Activated naive CD4-positive, alpha-beta T cell treated with anti-CD3 and anti-CD28 coated beads for 36 hours (primary cell): ENCODE results near the gene TEX29. TPM values are rescaled to one million over a fixed set of nuclear protein-coding genes. Genes with fewer than 3 reads are reported as not detected.

Source experiments
- CTCF ChIA-PET: fragments of 350-600 bp; sonication (Branson Sonifier 250); formaldehyde crosslinking; loops from one replicate; lab custom pipeline; 2021; ENCODE audit warnings: antibody characterized with exemption; lab: Charles Lee
- DNase-seq: peaks from one replicate; pipeline ENCODE4 v3.0.0-alpha.2; 2020
- H3K27ac Mint-ChIP-seq: one replicate; pipeline ENCODE4 v1.8.0; 2021; ENCODE audit warnings: mild to moderate bottlenecking, mixed read lengths
- H3K27me3 Mint-ChIP-seq: one replicate; pipeline ENCODE4 v1.8.0; 2021; ENCODE audit warnings: low read depth, mixed read lengths
- H3K36me3 Mint-ChIP-seq: one replicate; pipeline ENCODE4 v1.8.0; 2021; ENCODE audit warnings: low read depth, mixed read lengths
- H3K4me1 Mint-ChIP-seq: one replicate; pipeline ENCODE4 v1.8.0; 2021; ENCODE audit warnings: low read depth, mixed read lengths
- H3K4me3 Mint-ChIP-seq: one replicate; pipeline ENCODE4 v1.8.0; 2021; ENCODE audit warnings: mild to moderate bottlenecking, moderate library complexity, mixed read lengths
- H3K9me3 Mint-ChIP-seq: one replicate; pipeline ENCODE4 v1.8.0; 2021; ENCODE audit warnings: mixed read lengths
- intact Hi-C: fragments of 100-400 bp; cut with micrococcal nuclease; formaldehyde crosslinking; loops from one replicate; pipeline ENCODE4 v1.15.1; 2023
- total RNA-seq, 2 experiments: library from RNA; stranded (reverse); gene quantifications; one replicate each; pipeline ENCODE4 v1.2.3, GENCODE V29; 2021

The TEX29 gene
- total RNA-seq, 2 experiments from 2014 or later, result 0.57 to 0.81 TPM

DNA sequence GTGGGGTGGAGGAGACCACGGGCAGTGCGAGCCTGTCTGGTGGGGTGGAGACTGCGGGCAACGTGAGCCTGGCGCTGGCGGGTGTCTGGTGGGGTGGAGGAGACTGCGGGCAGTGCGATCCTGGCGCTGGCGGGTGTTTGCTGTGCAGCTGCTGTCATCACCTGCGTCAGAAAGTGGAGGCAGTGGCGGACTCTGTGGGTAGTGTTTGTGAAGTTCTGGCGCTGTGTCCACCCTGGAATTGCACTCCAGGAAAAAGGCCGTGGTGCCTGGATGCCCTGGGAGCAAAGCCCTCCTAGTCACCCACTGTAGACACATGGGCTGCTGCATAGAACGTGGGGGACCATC is 6.2 kb downstream of the TEX29 start:
- CTCF ChIA-PET, result no interaction called here
- H3K4me1 Mint-ChIP-seq, result peaks cover 3% of the 10 kb centered on the region
- intact Hi-C loops, result no loop called here
- no peaks in the 10 kb centered on the region for H3K27me3 Mint-ChIP-seq
- no peak overlapping the region for H3K4me3 Mint-ChIP-seq
- no peak overlapping the region for H3K27ac Mint-ChIP-seq
- no peaks in the 10 kb centered on the region for H3K9me3 Mint-ChIP-seq
- H3K36me3 Mint-ChIP-seq, result peaks cover 1% of the 10 kb centered on the region
- no peak for DNase-seq

DNA sequence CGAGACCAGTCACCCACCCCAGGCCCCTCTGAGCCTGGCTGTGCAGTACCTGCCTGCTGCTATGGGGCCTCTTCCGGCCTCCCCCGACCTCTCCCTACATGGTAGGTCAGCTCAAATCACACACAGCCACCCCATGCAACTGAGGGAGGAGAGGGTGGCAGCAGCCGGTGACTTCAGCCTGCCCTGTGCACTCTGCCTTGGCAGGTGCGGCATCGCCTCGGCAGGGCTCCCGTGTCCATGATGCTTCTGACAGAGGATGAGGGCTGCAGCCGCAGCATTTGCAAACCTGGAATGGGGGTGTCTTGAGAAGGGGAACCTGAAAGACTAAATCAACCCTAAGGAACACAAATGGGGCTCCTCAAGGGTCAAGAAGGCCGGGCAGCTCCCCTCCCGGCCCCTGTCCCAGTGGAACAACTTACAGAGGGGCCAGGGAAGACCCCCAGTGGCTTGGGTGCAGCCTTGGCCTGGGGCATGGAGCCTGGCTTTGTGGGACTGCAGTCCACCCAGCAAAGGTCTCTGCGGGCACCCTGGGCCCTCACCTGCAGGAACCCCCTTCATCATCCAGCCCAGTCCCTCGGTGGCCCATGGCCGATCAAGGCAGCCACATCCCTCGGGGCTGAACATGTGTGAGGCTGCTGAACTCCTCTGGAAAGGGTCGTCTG is 6.7 kb downstream of the TEX29 start:
- intact Hi-C loops, result no loop called here
- Mint-ChIP-seq H3K4me3 (no peak overlapping the region), H3K4me1 (peaks cover 3% of the 10 kb centered on the region), H3K27me3 (no peaks in the 10 kb centered on the region), H3K27ac (no peak overlapping the region), H3K9me3 (no peaks in the 10 kb centered on the region), H3K36me3 (peaks cover 1% of the 10 kb centered on the region)
- CTCF ChIA-PET, result interaction anchor here (0.6 kb wide), 1 partner anchor 51 kb away, joined by 3 read pairs; no protein-coding TSS in a partner anchor
- DNase-seq, result no peak

DNA sequence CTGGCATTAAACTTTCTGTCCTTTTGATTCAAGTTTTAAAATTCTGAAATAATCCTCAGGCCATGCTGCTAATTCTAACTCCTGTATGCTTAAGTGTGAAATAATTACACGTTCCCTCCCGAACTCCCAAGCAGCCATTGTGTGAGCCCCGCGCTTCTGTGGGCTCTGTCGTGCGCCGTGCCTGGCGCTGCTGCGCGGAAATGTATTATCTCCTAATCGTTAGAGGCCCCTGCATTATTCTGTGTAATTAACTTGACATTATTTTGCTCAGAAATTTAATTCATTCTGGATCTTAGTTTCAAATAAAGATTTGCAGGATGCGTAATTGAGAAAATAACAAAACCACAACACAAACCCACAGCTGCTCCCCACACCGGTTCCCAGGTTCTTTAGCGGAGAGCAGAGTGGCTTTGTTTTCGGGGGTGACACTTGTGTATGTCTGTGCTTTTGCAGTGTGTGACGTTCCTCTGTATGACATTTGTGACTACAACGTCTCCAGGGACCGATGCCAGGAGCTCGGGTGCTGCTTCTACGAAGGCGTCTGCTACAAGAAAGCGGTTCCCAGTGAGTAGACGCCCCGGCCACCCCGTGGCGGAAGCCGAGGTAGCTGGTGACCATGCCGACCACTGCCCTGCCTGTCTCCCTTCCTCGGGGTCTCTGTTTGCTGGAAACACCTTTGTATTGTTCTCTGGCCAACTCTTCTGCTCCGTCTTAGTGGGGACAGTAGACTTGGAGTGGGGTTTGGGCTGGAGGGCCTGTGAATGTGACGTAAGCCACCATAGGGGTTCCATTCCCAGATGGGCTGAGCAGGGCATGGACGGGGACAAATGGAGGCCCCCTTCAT is 7.5 kb downstream of the TEX29 start:
- intact Hi-C loops, result no loop called here
- CTCF ChIA-PET, result interaction anchor here (0.6 kb wide), 1 partner anchor 50 kb away, joined by 3 read pairs; no protein-coding TSS in a partner anchor
- Mint-ChIP-seq H3K27ac (no peak overlapping the region), H3K36me3 (peaks cover 1% of the 10 kb centered on the region), H3K4me1 (peaks cover 3% of the 10 kb centered on the region), H3K4me3 (no peak overlapping the region), H3K9me3 (peaks cover 2% of the 10 kb centered on the region), H3K27me3 (no peaks in the 10 kb centered on the region)
- no peak for DNase-seq

DNA sequence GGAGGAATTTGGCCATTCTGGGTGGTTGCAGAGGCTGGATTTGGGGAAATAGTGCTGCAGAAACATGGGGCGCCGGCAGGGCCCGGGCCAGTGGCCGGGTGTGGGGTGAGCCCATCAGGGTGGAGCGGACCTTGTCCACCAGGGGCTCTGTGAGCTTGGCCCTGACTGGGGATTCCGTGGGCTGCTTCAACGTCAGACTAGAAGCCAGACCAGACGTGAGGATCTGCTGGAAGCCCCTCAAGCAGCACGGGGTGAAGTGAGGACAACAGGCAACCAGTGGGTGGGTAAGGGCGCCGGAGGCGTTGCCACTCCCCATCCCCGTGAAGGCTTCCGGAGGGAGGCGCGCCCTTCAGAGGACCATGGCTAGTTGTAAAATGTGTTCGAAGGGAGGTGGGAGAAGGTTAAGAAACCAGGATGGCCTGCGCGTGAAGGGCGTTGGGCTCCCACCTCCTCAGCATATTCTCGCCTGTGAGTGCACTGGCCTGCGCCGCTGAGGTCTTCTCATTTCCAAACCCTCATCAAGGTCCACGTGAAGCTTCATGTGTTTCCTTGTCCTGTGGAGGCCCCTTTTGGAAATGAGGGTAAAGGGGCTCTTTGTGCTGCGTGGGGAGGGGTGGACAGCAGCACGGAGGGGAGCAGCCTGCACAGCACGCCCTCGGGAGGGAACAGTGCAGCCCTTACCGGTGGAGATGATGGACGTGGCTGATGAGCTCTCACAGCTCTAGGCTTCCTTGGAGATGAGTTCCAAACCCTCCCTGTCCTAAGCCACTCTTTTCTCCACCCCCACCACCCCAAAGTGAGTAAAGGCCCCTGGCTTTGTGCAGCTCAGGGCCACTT is 8.3 kb downstream of the TEX29 start:
- no peaks in the 10 kb centered on the region for H3K27me3 Mint-ChIP-seq
- H3K27ac Mint-ChIP-seq, result no peak overlapping the region
- H3K9me3 Mint-ChIP-seq, result peaks cover 3% of the 10 kb centered on the region
- peaks cover 1% of the 10 kb centered on the region for H3K36me3 Mint-ChIP-seq
- peaks cover 2% of the 10 kb centered on the region for H3K4me1 Mint-ChIP-seq
- H3K4me3 Mint-ChIP-seq, result no peak overlapping the region
- intact Hi-C loops, result no loop called here
- CTCF ChIA-PET, result no interaction called here
- DNase-seq, result no peak

DNA sequence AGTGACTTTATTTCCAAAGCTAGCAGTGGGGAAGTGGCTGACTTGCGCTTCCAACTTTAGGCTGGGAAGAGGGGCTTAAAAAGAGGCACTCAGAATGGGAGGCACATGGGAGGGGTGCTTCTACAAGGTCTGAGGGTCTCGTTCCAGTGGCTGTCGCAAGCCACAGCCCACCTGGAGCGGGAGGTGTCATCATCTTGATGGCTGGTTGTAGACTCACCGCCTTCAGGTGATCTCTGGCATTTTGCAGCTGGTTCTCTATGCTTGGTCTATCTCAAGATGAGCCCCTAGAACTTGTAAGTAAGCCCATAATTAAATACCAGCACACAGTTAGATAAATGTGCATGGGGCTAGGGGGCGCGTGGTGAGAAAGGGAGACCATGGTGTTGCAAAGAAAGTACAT is 9.2 kb downstream of the TEX29 start:
- Mint-ChIP-seq H3K36me3 (peaks cover 1% of the 10 kb centered on the region), H3K4me3 (no peak overlapping the region), H3K27me3 (no peaks in the 10 kb centered on the region), H3K9me3 (peaks cover 8% of the 10 kb centered on the region), H3K4me1 (no peaks in the 10 kb centered on the region), H3K27ac (no peak overlapping the region)
- CTCF ChIA-PET, result no interaction called here
- no peak for DNase-seq
- intact Hi-C loops, result loop anchor here (10.0 kb wide), 1 partner anchor 255 kb away; no protein-coding TSS in a partner anchor

DNA sequence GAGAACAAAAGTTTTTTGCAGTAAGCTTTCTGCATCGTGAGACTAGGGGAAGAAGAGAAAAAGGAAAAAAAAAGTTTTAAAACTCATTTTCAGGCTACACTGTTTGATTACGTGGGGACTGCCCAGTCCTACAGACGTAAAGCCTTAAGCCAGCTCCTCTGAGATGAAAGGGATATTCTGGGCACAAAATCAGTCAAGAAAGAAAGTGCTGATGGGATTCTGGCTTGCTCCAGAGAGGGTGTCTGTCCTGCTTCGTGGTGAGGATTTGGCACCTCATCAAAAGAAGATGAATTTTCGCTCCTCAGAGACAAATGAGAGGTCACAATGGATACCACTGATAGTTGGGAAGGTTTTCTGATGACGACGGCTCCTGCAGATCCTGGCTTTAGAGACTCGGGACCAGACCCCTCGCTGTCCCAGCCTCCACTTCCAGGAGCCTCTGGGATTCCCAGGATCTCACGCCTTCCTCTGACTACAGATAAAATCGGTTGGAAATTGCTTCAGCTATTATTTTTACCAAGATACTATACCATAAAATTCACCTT is 9.7 kb downstream of the TEX29 start:
- CTCF ChIA-PET, result no interaction called here
- Mint-ChIP-seq H3K27ac (no peak overlapping the region), H3K9me3 (peaks cover 8% of the 10 kb centered on the region), H3K36me3 (peaks cover 1% of the 10 kb centered on the region), H3K27me3 (no peaks in the 10 kb centered on the region), H3K4me3 (no peak overlapping the region), H3K4me1 (no peaks in the 10 kb centered on the region)
- DNase-seq, result no peak
- intact Hi-C loops, result loop anchor here (10.0 kb wide), 1 partner anchor 255 kb away; no protein-coding TSS in a partner anchor

DNA sequence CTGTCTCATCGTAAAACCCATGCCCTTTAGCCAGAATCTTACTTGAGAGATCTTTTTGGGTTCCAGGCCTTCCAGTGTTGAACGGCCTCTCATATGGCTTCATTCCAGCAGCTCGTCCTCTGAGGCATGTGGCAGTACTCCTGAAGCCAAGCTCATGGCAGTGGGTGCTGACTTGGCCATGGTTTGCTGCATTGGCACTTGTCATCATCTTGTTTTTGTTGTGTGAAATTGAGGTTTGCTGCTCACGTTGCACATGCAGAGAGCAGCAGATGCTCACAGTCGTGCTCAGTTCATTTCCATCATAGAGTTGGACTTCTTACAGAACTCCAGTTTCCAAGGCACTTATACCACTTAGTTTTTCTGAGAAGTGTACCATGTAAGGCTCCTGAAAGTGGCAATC is 14.9 kb downstream of the TEX29 start:
- Mint-ChIP-seq H3K36me3 (peaks cover 4% of the 10 kb centered on the region), H3K27me3 (no peaks in the 10 kb centered on the region), H3K4me3 (no peak overlapping the region), H3K4me1 (peaks cover 2% of the 10 kb centered on the region), H3K9me3 (peaks cover 9% of the 10 kb centered on the region), H3K27ac (no peak overlapping the region)
- DNase-seq, result no peak
- CTCF ChIA-PET, result no interaction called here
- intact Hi-C loops, result loop anchor here (10.0 kb wide), 1 partner anchor 260 kb away; no protein-coding TSS in a partner anchor

DNA sequence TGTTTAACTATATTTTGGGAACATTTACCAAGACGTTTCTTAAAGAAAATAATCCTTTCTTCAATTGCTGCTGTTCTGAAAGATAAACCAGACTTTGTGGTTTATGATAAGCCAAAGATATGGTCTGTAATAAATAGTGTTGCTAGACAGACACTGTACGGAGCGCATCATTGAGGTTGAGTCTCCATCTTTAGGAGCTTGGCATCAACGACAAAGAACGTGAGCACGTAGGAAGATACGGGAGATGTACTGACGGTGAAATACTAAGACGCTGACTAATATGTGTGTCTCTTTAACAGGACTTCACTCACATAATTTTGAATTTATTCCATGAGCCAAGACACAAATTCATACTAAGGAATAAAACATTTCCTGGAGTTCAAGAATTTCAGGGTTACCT is 16.2 kb downstream of the TEX29 start:
- CTCF ChIA-PET, result no interaction called here
- Mint-ChIP-seq H3K36me3 (peaks cover 2% of the 10 kb centered on the region), H3K4me3 (no peak overlapping the region), H3K9me3 (peaks cover 9% of the 10 kb centered on the region), H3K27me3 (no peaks in the 10 kb centered on the region), H3K27ac (no peak overlapping the region), H3K4me1 (peaks cover 2% of the 10 kb centered on the region)
- intact Hi-C loops, result loop anchor here (10.0 kb wide), 1 partner anchor 262 kb away; no protein-coding TSS in a partner anchor
- DNase-seq, result no peak

DNA sequence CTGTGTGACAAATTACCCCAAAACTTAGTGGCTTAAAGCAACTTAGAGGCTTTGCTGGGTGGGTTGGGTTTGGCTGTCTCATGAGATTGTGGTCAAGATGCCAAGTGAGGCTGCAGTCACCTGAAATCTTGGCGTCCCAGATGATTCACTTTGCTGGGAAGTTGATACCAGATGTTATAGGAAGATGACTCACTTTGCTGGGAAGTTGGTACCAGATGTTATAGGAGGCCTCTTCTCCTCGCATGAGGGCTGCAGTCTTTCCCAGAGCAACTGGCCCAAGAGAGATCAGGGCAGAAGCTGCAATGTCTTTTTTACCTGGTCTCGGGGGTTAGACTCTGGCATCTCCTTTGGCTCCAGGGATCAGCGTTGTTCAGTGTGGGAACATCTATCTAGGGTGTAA is 16.8 kb downstream of the TEX29 start:
- Mint-ChIP-seq H3K36me3 (peaks cover 2% of the 10 kb centered on the region), H3K27me3 (no peaks in the 10 kb centered on the region), H3K4me1 (peaks cover 2% of the 10 kb centered on the region), H3K9me3 (peaks cover 9% of the 10 kb centered on the region), H3K27ac (no peak overlapping the region), H3K4me3 (no peak overlapping the region)
- CTCF ChIA-PET, result no interaction called here
- intact Hi-C loops, result loop anchor here (10.0 kb wide), 1 partner anchor 262 kb away; no protein-coding TSS in a partner anchor
- no peak for DNase-seq

DNA sequence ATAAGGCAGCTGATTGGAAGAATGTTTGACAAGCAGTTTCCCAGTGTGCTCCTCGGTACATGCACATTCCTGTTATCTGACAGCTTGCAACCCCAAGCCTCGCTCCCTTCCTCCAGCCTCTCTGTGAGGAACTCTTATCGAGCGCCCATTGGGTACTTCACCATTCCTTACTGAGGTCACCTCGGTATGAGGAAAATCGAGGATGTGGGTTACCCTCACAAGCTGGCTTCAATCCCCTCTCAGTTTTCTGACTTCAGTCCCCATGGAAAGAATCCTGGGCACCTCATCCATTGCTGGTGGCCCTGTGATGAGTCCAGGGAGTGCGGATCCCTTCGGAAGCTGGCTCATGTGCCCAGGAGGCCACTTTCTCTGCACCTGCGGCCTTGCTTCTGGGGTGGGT is 17.3 kb downstream of the TEX29 start:
- Mint-ChIP-seq H3K36me3 (peaks cover 2% of the 10 kb centered on the region), H3K27ac (no peak overlapping the region), H3K9me3 (peaks cover 7% of the 10 kb centered on the region), H3K4me3 (no peak overlapping the region), H3K27me3 (no peaks in the 10 kb centered on the region), H3K4me1 (peaks cover 2% of the 10 kb centered on the region)
- intact Hi-C loops, result loop anchor here (10.0 kb wide), 1 partner anchor 263 kb away; no protein-coding TSS in a partner anchor
- no peak for DNase-seq
- CTCF ChIA-PET, result no interaction called here

DNA sequence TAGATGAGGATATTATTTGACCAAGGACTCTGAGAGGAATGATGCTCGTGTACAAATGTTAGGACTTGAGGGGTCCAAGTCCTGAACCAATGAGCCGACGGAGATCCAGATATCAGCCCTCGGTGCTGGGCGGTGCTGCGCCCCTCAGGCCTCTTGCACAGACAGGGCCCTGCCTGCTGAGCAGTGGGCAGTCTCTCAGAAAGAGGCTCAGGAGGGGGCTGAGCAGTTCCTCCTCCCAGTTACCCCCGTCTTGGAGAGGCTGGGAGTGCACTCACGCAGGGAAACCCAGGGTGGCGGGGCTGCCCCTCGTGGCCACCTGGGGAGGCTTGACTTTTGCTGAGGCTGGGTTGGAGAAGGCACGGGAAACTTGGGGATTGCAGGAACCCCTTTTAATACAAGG is 18.4 kb downstream of the TEX29 start:
- CTCF ChIA-PET, result interaction anchor here (0.6 kb wide), 1 partner anchor 1128 kb away, joined by 3 read pairs; no protein-coding TSS in a partner anchor
- Mint-ChIP-seq H3K9me3 (peaks cover 6% of the 10 kb centered on the region), H3K27me3 (no peaks in the 10 kb centered on the region), H3K4me3 (no peak overlapping the region), H3K4me1 (peaks cover 2% of the 10 kb centered on the region), H3K36me3 (peaks cover 2% of the 10 kb centered on the region), H3K27ac (no peak overlapping the region)
- intact Hi-C loops, result loop anchor here (10.0 kb wide), 1 partner anchor 264 kb away; no protein-coding TSS in a partner anchor
- DNase-seq, result no peak
